Ishikawa (cell line): ENCODE data around the gene AEN.

Experiments used
- CEBPB ChIP-seq: IDR thresholded peaks from 2 replicates; pipeline ENCODE4 v1.6.1; 2012
- CREB1 ChIP-seq: IDR thresholded peaks from 2 replicates; pipeline ENCODE4 v1.6.1; 2012; ENCODE audit warnings: low read depth
- EGR1 ChIP-seq: IDR thresholded peaks from 2 replicates; pipeline ENCODE4 v1.6.1; 2012
- EP300 ChIP-seq: IDR thresholded peaks from 2 replicates; pipeline ENCODE4 v1.6.1; 2012; ENCODE audit warnings: borderline replicate concordance
- FOXM1 ChIP-seq: IDR thresholded peaks from 2 replicates; pipeline ENCODE4 v1.6.1; 2012; ENCODE audit warnings: low read depth, borderline replicate concordance
- MAX ChIP-seq: IDR thresholded peaks from 2 replicates; pipeline ENCODE4 v1.6.1; 2012
- NFIC ChIP-seq: IDR thresholded peaks from 2 replicates; pipeline ENCODE4 v1.6.1; 2012
- RAD21 ChIP-seq: IDR thresholded peaks from 2 replicates; pipeline ENCODE4 v1.6.1; 2012; ENCODE audit warnings: low read depth
- REST ChIP-seq: IDR thresholded peaks from 2 replicates; pipeline ENCODE4 v1.6.1; 2012; ENCODE audit warnings: low read depth, mild to moderate bottlenecking
- TAF1 ChIP-seq: IDR thresholded peaks from 2 replicates; pipeline ENCODE4 v1.6.1; 2012; ENCODE audit warnings: low read depth, mild to moderate bottlenecking
- TCF12 ChIP-seq: IDR thresholded peaks from 2 replicates; pipeline ENCODE4 v1.6.1; 2012; ENCODE audit warnings: low read depth
- TEAD4 ChIP-seq: IDR thresholded peaks from 2 replicates; pipeline ENCODE4 v1.6.1; 2012
- YY1 ChIP-seq: IDR thresholded peaks from 2 replicates; pipeline ENCODE4 v1.6.1; 2012; ENCODE audit warnings: low read depth
- ZBTB7A ChIP-seq: IDR thresholded peaks from 2 replicates; pipeline ENCODE4 v1.6.1; 2012; ENCODE audit warnings: low read depth
- TF ChIP-seq, protein P1 (sequence below): IDR thresholded peaks from 2 replicates; pipeline ENCODE4 v1.6.1; 2012

Gene AEN

DNA sequence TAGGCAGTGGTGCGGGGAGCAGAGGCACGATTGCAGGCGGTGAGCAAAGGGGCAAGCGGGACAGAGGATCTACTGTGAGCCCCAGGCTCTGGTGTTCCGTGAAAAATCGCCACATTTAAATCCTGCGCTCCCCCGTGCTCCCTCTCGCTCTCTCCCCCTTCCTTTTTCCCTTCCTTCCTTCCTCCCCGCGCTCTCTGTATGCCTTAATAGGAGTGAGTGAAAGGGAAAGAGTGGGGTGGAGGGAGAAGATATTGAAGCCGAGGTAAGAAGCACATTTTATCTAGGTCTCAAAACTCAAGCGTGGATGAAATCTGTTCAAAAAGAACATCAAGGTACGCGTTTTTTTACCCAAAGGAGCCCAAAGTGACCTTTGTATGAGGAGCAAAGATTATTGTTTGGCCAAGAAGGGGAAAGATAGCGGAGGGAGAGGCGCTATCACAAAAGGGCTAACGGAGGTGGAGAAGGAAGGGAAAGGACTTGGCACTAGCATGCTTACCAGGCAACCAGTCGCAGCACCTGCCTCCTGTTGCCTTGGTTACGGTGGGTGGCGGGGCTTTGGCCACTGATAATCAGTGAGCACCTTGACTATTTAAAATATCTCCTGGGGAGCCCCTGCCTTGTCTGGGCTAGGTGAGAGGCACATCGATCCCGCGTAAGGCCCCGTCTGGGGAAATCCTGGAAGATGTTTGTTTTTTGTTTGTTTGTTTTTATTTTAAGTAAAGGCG lies 14.9 kb upstream of the AEN start:
- TF ChIP-seq EGR1 (no peak), ZBTB7A (no peak), CREB1 (no peak), EP300 (no peak), NFIC (no peak), MAX (no peak), TCF12 (no peak), REST (no peak), YY1 (no peak), CEBPB (no peak), RAD21 (no peak), TEAD4 (no peak), FOXM1 (no peak), TAF1 (no peak)
- TF ChIP-seq, protein P1, sequence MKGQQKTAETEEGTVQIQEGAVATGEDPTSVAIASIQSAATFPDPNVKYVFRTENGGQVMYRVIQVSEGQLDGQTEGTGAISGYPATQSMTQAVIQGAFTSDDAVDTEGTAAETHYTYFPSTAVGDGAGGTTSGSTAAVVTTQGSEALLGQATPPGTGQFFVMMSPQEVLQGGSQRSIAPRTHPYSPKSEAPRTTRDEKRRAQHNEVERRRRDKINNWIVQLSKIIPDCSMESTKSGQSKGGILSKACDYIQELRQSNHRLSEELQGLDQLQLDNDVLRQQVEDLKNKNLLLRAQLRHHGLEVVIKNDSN = no peak

- TF ChIP-seq REST (no peak), FOXM1 (no peak), ZBTB7A (no peak), EGR1 (no peak), TCF12 (no peak), TEAD4 (no peak), TAF1 (no peak), EP300 (no peak), MAX (no peak), NFIC (no peak), RAD21 (no peak)
- TF ChIP-seq, protein P1 = no peak
These were observed 13.2 kb upstream of the AEN start for GRCh38 chr15:88607951-88608350.

- TF ChIP-seq ZBTB7A (no peak), NFIC (no peak), FOXM1 (no peak), RAD21 (no peak), TAF1 (no peak), CREB1 (no peak), TCF12 (no peak), TEAD4 (no peak), EGR1 (no peak), MAX (no peak), CEBPB (no peak), REST (no peak), YY1 (no peak), EP300 (no peak)
- TF ChIP-seq, protein P1 = no peak
These were observed 12.4 kb upstream of the AEN start for GRCh38 chr15:88608607-88609181.
